Erythroblast (primary cell): ENCODE measurements around the gene FHAD1.

Experiments used
- DNase-seq, 2 experiments: peaks; one replicate each; lab custom pipeline; 2025; lab: John Stamatoyannopoulos, UW
- GATA1 ChIP-seq: IDR thresholded peaks from 2 replicates; pipeline ENCODE4 v1.6.1; 2011; ENCODE audit warnings: low read depth, mild to moderate bottlenecking, control low read depth, low read length, moderate library complexity
- POLR2A ChIP-seq: IDR thresholded peaks from 2 replicates; pipeline ENCODE4 v1.6.1; 2011; ENCODE audit warnings: mild to moderate bottlenecking, low read length

The FHAD1 gene

GRCh38 chr1:15246960-15247614 lies at the start of gene FHAD1:
Gene FHAD1 (plus strand): TSS chr1:15247223. CDS start chr1:15251785, 4,562 bp downstream.
- DNase-seq = peak; percentile 60 to 63
- TF ChIP-seq POLR2A = no peak
- TF ChIP-seq GATA1 = no peak

GRCh38 chr1:15197591-15198447 lies 49.2 kb upstream of the FHAD1 start:
- TF ChIP-seq POLR2A (no peak), GATA1 (no peak)
- DNase-seq = no peak

- no peak for DNase-seq
Observed at GRCh38 chr1:15198684-15199083, 48.3 kb upstream of the FHAD1 start.

GRCh38 chr1:15201221-15201620 lies 45.8 kb upstream of the FHAD1 start:
- no peak for DNase-seq
- TF ChIP-seq GATA1 = no peak
- TF ChIP-seq POLR2A = no peak

More at GRCh38 chr1:15198684-15199083, 48.3 kb upstream of the FHAD1 start:
- TF ChIP-seq POLR2A = no peak
- no peak for TF ChIP-seq GATA1

- no peak for TF ChIP-seq POLR2A
- no peak for DNase-seq
Observed at GRCh38 chr1:15201849-15202551, 45.0 kb upstream of the FHAD1 start.

GRCh38 chr1:15204931-15205330 lies 42.1 kb upstream of the FHAD1 start:
- no peak for TF ChIP-seq POLR2A
- no peak for TF ChIP-seq GATA1
- DNase-seq = no peak

- no peak for TF ChIP-seq POLR2A
- no peak for TF ChIP-seq GATA1
- DNase-seq = no peak
Observed at GRCh38 chr1:15205586-15206346, 41.3 kb upstream of the FHAD1 start.

GRCh38 chr1:15206418-15207030 lies 40.5 kb upstream of the FHAD1 start:
- TF ChIP-seq POLR2A (no peak), GATA1 (no peak)
- no peak for DNase-seq

GRCh38 chr1:15207031-15207828 lies 39.8 kb upstream of the FHAD1 start:
- DNase-seq = no peak
- no peak for TF ChIP-seq GATA1
- no peak for TF ChIP-seq POLR2A

- no peak for DNase-seq
- TF ChIP-seq POLR2A = no peak
- no peak for TF ChIP-seq GATA1
Observed at GRCh38 chr1:15207829-15208429, 39.1 kb upstream of the FHAD1 start.

GRCh38 chr1:15210651-15211375 lies 36.2 kb upstream of the FHAD1 start:
- DNase-seq = no peak
- TF ChIP-seq GATA1 (no peak), POLR2A (no peak)
